Sigmoid colon (tissue), 4 donors: ENCODE data around the gene EPHB1.

Experiments
- EP300 ChIP-seq, 4 donors: sonication (generic); formaldehyde crosslinking; IDR thresholded peaks; one replicate each; pipeline ENCODE4 v1.6.1; 2017; ENCODE audit warnings: antibody characterized with exemption in 4 of 4
- POLR2A ChIP-seq, 2 donors: fragments of 450-650 bp; IDR thresholded peaks; one replicate each; pipeline ENCODE4 v1.6.1; 2016; ENCODE audit warnings: antibody characterized with exemption in 2 of 2, mild to moderate bottlenecking in 2 of 2, moderate library complexity in 2 of 2
- POLR2AphosphoS5 ChIP-seq, 4 donors: sonication (generic); formaldehyde crosslinking; IDR thresholded peaks; one replicate each; pipeline ENCODE4 v1.6.1; 2017; ENCODE audit warnings: antibody characterized with exemption in 4 of 4
- TF ChIP-seq, protein P1 (sequence below), 4 experiments: fragments of 450-650 bp in 3 of 4; fragments of 200-600 bp in 1 of 4; IDR thresholded peaks; one replicate each; pipeline ENCODE4 v1.5.1; 2016 to 2019; ENCODE audit warnings: antibody characterized with exemption in 4 of 4, mild to moderate bottlenecking in 3 of 4, moderate library complexity in 2 of 4

- TF ChIP-seq, protein P1, sequence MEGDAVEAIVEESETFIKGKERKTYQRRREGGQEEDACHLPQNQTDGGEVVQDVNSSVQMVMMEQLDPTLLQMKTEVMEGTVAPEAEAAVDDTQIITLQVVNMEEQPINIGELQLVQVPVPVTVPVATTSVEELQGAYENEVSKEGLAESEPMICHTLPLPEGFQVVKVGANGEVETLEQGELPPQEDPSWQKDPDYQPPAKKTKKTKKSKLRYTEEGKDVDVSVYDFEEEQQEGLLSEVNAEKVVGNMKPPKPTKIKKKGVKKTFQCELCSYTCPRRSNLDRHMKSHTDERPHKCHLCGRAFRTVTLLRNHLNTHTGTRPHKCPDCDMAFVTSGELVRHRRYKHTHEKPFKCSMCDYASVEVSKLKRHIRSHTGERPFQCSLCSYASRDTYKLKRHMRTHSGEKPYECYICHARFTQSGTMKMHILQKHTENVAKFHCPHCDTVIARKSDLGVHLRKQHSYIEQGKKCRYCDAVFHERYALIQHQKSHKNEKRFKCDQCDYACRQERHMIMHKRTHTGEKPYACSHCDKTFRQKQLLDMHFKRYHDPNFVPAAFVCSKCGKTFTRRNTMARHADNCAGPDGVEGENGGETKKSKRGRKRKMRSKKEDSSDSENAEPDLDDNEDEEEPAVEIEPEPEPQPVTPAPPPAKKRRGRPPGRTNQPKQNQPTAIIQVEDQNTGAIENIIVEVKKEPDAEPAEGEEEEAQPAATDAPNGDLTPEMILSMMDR (IDR thresholded peaks at IDR 0.05): no peak
- TF ChIP-seq POLR2AphosphoS5 (IDR thresholded peaks at IDR 0.05) (no peak), EP300 (IDR thresholded peaks at IDR 0.05) (no peak), POLR2A (IDR thresholded peaks at IDR 0.05) (no peak)
Measured at GRCh38 chr3:134840459-134840858, 45.4 kb downstream of the EPHB1 start.
